ENCODE results near the gene AIP.
A peak's percentile ranks its signal among the peaks of the same experiment; 100 is the strongest.

DNA sequence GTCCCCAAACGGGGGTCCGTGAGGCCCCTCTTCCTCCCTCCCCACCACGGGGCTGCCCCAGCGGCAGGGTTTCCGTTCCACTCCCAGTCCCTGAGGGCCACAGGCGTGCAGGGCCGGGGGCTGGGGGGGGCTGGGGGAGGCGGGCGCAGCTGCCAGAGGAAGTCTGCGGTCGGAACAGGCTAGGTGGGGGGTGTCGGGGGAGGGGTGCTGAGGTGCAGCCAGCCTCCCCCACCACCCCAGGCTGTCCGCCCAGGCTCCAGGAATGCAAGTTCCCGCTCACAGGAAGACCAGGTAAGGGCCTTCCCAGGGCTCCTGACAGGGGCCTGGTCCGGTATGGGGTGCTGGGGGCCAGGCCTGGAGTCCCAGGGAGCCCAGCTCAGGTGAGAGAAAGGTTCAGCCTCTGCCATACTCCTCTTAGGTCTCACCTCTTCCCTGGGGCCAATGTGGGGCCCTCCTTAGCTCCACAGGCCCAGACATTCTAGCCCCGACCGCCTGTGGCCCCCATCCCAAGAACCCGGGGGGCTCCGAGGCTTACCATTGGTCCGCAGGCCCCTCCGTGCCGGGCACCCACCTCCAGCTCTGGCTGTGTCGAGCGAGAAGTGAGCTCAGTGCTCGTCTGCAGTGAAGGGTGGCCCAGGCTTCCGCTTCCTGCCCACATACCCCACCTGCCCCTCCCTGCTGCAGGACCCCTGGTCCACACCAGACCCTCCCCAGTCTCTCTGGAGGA lies 45.6 kb upstream of the AIP start, which contains the start of gene PTPRCAP:
- TF ChIP-seq, protein P1, sequence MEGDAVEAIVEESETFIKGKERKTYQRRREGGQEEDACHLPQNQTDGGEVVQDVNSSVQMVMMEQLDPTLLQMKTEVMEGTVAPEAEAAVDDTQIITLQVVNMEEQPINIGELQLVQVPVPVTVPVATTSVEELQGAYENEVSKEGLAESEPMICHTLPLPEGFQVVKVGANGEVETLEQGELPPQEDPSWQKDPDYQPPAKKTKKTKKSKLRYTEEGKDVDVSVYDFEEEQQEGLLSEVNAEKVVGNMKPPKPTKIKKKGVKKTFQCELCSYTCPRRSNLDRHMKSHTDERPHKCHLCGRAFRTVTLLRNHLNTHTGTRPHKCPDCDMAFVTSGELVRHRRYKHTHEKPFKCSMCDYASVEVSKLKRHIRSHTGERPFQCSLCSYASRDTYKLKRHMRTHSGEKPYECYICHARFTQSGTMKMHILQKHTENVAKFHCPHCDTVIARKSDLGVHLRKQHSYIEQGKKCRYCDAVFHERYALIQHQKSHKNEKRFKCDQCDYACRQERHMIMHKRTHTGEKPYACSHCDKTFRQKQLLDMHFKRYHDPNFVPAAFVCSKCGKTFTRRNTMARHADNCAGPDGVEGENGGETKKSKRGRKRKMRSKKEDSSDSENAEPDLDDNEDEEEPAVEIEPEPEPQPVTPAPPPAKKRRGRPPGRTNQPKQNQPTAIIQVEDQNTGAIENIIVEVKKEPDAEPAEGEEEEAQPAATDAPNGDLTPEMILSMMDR (IDR thresholded peaks at IDR 0.05 in 8 of 11, conservative IDR thresholded peaks at IDR 0.05 in 3 of 11): no peak
- TF ChIP-seq POLR2AphosphoS5 (IDR thresholded peaks at IDR 0.05): peak; percentile 93 to 97 (median 97)

Measured in spleen (tissue), 7 donors.